Ishikawa (cell line): ENCODE measurements around the gene OR10H4.

ENCODE experiments used
- FOXM1 ChIP-seq: IDR thresholded peaks from 2 replicates; pipeline ENCODE4 v1.6.1; 2012; ENCODE audit warnings: low read depth, borderline replicate concordance
- RAD21 ChIP-seq: IDR thresholded peaks from 2 replicates; pipeline ENCODE4 v1.6.1; 2012; ENCODE audit warnings: low read depth
- TEAD4 ChIP-seq: IDR thresholded peaks from 2 replicates; pipeline ENCODE4 v1.6.1; 2012
- USF1 ChIP-seq: IDR thresholded peaks from 2 replicates; pipeline ENCODE4 v1.6.1; 2012

- no peak for TF ChIP-seq TEAD4
- no peak for TF ChIP-seq USF1
- no peak for TF ChIP-seq RAD21
- TF ChIP-seq FOXM1: no peak
These were observed 22.3 kb upstream of the OR10H4 start for GRCh38 chr19:15926484-15926883.
